Upper lobe of right lung (tissue), 1 donor: ENCODE measurements around the gene DLGAP3. TPM values are rescaled to one million over a fixed set of nuclear protein-coding genes. Genes with fewer than 3 reads are reported as not detected.

ENCODE experiments used
- ATAC-seq: fragments of 200-7000 bp; cut with Tn5 transposase; one replicate; pipeline ENCODE4 v1.9.1; 2020; ENCODE audit warnings: mild to moderate bottlenecking, moderate library complexity
- DNase-seq: peaks from one replicate; pipeline ENCODE4 v3.0.0-alpha.2; 2020
- H3K27ac ChIP-seq: fragments of 200-600 bp; one replicate; pipeline ENCODE4 v1.8.0; 2022
- H3K27me3 ChIP-seq: fragments of 200-600 bp; one replicate; pipeline ENCODE4 v1.8.0; 2022; ENCODE audit warnings: mild to moderate bottlenecking
- H3K36me3 ChIP-seq: fragments of 200-600 bp; one replicate; pipeline ENCODE4 v1.8.0; 2022
- H3K4me1 ChIP-seq: fragments of 200-600 bp; one replicate; pipeline ENCODE4 v1.8.0; 2022
- H3K4me3 ChIP-seq: fragments of 200-600 bp; one replicate; pipeline ENCODE4 v1.8.0; 2022; ENCODE audit warnings: mild to moderate bottlenecking
- H3K9me3 ChIP-seq: fragments of 200-600 bp; one replicate; pipeline ENCODE4 v1.8.0; 2022
- CTCF ChIP-seq: fragments of 200-600 bp; IDR thresholded peaks from one replicate; pipeline ENCODE4 v1.8.0; 2022; ENCODE audit warnings: antibody characterized with exemption
- intact Hi-C: fragments of 100-400 bp; cut with DNase I; formaldehyde crosslinking; loops from one replicate; pipeline ENCODE4 v1.11.0; 2022
- total RNA-seq: library from RNA; stranded (reverse); fragmentation: NEBNext Ultra II Directional; extraction: Animal tissue kit (Norgen Biotek cat#: 25700); gene quantifications from one replicate; pipeline ENCODE4 v1.2.1, GENCODE V29; 2021
- donor health status: DM: no; HTN: yes; CAD: no; lungs with severe emphysema.

DLGAP3 gene
- total RNA-seq, 1 donor from 2014 or later, result 0.35 TPM

- H3K9me3 ChIP-seq, result no peaks in the 10 kb centered on the region
- no peak overlapping the region for H3K27ac ChIP-seq
- intact Hi-C loops, result no loop called here
- DNase-seq (no peak), ATAC-seq (peak; percentile 19)
- H3K4me3 ChIP-seq, result peak overlapping the region; percentile 36
- H3K4me1 ChIP-seq, result peaks cover 6% of the 10 kb centered on the region
- no peaks in the 10 kb centered on the region for H3K36me3 ChIP-seq
- TF ChIP-seq CTCF, result no peak
- peaks cover 56% of the 10 kb centered on the region for H3K27me3 ChIP-seq
These were observed 627 bp upstream of the DLGAP3 start for GRCh38 chr1:34929853-34930701.

- no peak overlapping the region for H3K27ac ChIP-seq
- peaks cover 6% of the 10 kb centered on the region for H3K4me1 ChIP-seq
- TF ChIP-seq CTCF, result no peak
- intact Hi-C loops, result no loop called here
- no peak for ATAC-seq
- peaks cover 65% of the 10 kb centered on the region for H3K27me3 ChIP-seq
- H3K4me3 ChIP-seq, result peak overlapping the region; percentile 36
- no peak for DNase-seq
- H3K36me3 ChIP-seq, result no peaks in the 10 kb centered on the region
- no peaks in the 10 kb centered on the region for H3K9me3 ChIP-seq
These were observed 552 bp downstream of the DLGAP3 start for GRCh38 chr1:34928699-34929496.

GRCh38 chr1:34928066-34928696 is 1.3 kb downstream of the DLGAP3 start:
- no peak for TF ChIP-seq CTCF
- Histone ChIP-seq H3K27me3 (peaks cover 70% of the 10 kb centered on the region), H3K36me3 (no peaks in the 10 kb centered on the region), H3K9me3 (no peaks in the 10 kb centered on the region), H3K4me3 (no peak overlapping the region), H3K4me1 (peaks cover 6% of the 10 kb centered on the region), H3K27ac (no peak overlapping the region)
- DNase-seq, result no peak
- no peak for ATAC-seq
- intact Hi-C loops, result no loop called here

GRCh38 chr1:34927316-34927715 is 2.1 kb downstream of the DLGAP3 start:
- peaks cover 73% of the 10 kb centered on the region for H3K27me3 ChIP-seq
- intact Hi-C loops, result no loop called here
- H3K27ac ChIP-seq, result no peak overlapping the region
- no peak for ATAC-seq
- TF ChIP-seq CTCF, result no peak
- DNase-seq, result no peak
- no peak overlapping the region for H3K4me3 ChIP-seq
- H3K36me3 ChIP-seq, result no peaks in the 10 kb centered on the region
- H3K9me3 ChIP-seq, result no peaks in the 10 kb centered on the region
- peaks cover 6% of the 10 kb centered on the region for H3K4me1 ChIP-seq

GRCh38 chr1:34926894-34927293 is 2.6 kb downstream of the DLGAP3 start:
- intact Hi-C loops, result no loop called here
- no peaks in the 10 kb centered on the region for H3K9me3 ChIP-seq
- peaks cover 75% of the 10 kb centered on the region for H3K27me3 ChIP-seq
- ATAC-seq (no peak), DNase-seq (no peak)
- peaks cover 6% of the 10 kb centered on the region for H3K4me1 ChIP-seq
- no peak overlapping the region for H3K27ac ChIP-seq
- no peak overlapping the region for H3K4me3 ChIP-seq
- TF ChIP-seq CTCF, result no peak
- H3K36me3 ChIP-seq, result no peaks in the 10 kb centered on the region
